ENCODE measurements around the gene TTBK2. TPM values are rescaled to one million over a fixed set of nuclear protein-coding genes. Genes with fewer than 3 reads are reported as not detected.
"Not testable (repeated sequence)": the region's sequence is repeated elsewhere in the genome, so short reads cannot be mapped to it uniquely, and the experiment has no call there.

The TTBK2 gene
- total RNA-seq, 1 experiment from 2014 or later = 13.8 TPM

DNA sequence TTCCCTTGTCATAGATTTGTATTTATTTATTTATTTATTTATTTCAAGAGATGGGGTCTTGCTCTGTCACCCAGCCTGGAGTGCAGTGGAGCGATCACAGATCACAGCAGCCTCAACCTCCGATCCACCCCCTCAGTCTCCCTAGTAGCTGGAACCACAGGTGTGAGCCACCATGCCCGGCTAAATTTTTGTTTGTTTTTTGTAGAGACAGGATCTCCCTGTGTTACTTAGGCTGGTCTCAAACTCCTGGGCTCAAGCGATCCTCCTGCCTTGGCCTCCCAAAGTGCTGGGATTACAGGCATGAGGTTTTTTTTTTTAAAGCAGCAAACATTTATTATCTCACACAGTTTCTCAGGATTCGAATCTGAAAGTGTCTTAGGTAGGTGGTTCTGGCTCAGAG, 2.5 kb downstream of the TTBK2 start:
- peaks cover 55% of the 10 kb centered on the region for H3K4me1 ChIP-seq (ENCODE audit: low read length)
- no peak for DNase-seq
- H3K27me3 ChIP-seq (ENCODE audit: low read length) = no peaks in the 10 kb centered on the region
- H3K79me2 ChIP-seq (ENCODE audit: low read length) = peaks cover 68% of the 10 kb centered on the region
- H4K20me1 ChIP-seq (ENCODE audit: insufficient read depth, low read depth, low read length) = no peaks in the 10 kb centered on the region
- H3K9me2 ChIP-seq (replicated peaks; ENCODE audit: insufficient read depth, low read length) = no peaks in the 10 kb centered on the region
- no peaks in the 10 kb centered on the region for H3K36me3 ChIP-seq (ENCODE audit: insufficient read depth, low read length)
- H3K9me3 ChIP-seq (ENCODE audit: low read length) = no peaks in the 10 kb centered on the region
- peak overlapping the region; percentile 61 for H3K27ac ChIP-seq (ENCODE audit: low read length)
- peak overlapping the region; percentile 87 for H3K4me3 ChIP-seq (ENCODE audit: low read length)
- peak overlapping the region; percentile 79 for H3K9ac ChIP-seq (ENCODE audit: low read length)
- peak overlapping the region; percentile 48; the same call in 1 of the 2 replicates for H2AFZ ChIP-seq (ENCODE audit: low read length)
- peak overlapping the region; percentile 87 for H3K4me2 ChIP-seq (ENCODE audit: low read depth, low read length, poor library complexity, severe bottlenecking)

- Histone ChIP-seq H3K9ac (ENCODE audit: low read length) (no peak overlapping the region), H3K9me3 (ENCODE audit: low read length) (no peaks in the 10 kb centered on the region), H3K4me1 (ENCODE audit: low read length) (peaks cover 44% of the 10 kb centered on the region), H4K20me1 (ENCODE audit: insufficient read depth, low read depth, low read length) (no peaks in the 10 kb centered on the region), H3K36me3 (ENCODE audit: insufficient read depth, low read length) (no peaks in the 10 kb centered on the region), H3K4me3 (ENCODE audit: low read length) (peak overlapping the region; percentile 33; the same call in 1 of the 2 replicates), H3K27me3 (ENCODE audit: low read length) (no peaks in the 10 kb centered on the region), H2AFZ (ENCODE audit: low read length) (no peak overlapping the region), H3K27ac (ENCODE audit: low read length) (peak overlapping the region; percentile 27), H3K4me2 (ENCODE audit: low read depth, low read length, poor library complexity, severe bottlenecking) (peak overlapping the region; percentile 59), H3K9me2 (replicated peaks; ENCODE audit: insufficient read depth, low read length) (no peaks in the 10 kb centered on the region), H3K79me2 (ENCODE audit: low read length) (peaks cover 89% of the 10 kb centered on the region)
- DNase-seq = no peak
These were observed 4.8 kb downstream of the TTBK2 start for GRCh38 chr15:42915654-42916315.

GRCh38 chr15:42914728-42915497, 5.7 kb downstream of the TTBK2 start:
- Histone ChIP-seq H3K4me3 (ENCODE audit: low read length) (peak overlapping the region; percentile 33), H3K9ac (ENCODE audit: low read length) (peak overlapping the region; percentile 10; the same call in 1 of the 2 replicates), H4K20me1 (ENCODE audit: insufficient read depth, low read depth, low read length) (no peaks in the 10 kb centered on the region), H3K9me3 (ENCODE audit: low read length) (no peaks in the 10 kb centered on the region), H3K4me2 (ENCODE audit: low read depth, low read length, poor library complexity, severe bottlenecking) (peak overlapping the region; percentile 59), H3K27me3 (ENCODE audit: low read length) (no peaks in the 10 kb centered on the region), H2AFZ (ENCODE audit: low read length) (no peak overlapping the region), H3K27ac (ENCODE audit: low read length) (peak overlapping the region; percentile 27), H3K79me2 (ENCODE audit: low read length) (peaks cover 93% of the 10 kb centered on the region), H3K4me1 (ENCODE audit: low read length) (peaks cover 49% of the 10 kb centered on the region), H3K9me2 (replicated peaks; ENCODE audit: insufficient read depth, low read length) (no peaks in the 10 kb centered on the region), H3K36me3 (ENCODE audit: insufficient read depth, low read length) (no peaks in the 10 kb centered on the region)
- DNase-seq = no peak

DNA sequence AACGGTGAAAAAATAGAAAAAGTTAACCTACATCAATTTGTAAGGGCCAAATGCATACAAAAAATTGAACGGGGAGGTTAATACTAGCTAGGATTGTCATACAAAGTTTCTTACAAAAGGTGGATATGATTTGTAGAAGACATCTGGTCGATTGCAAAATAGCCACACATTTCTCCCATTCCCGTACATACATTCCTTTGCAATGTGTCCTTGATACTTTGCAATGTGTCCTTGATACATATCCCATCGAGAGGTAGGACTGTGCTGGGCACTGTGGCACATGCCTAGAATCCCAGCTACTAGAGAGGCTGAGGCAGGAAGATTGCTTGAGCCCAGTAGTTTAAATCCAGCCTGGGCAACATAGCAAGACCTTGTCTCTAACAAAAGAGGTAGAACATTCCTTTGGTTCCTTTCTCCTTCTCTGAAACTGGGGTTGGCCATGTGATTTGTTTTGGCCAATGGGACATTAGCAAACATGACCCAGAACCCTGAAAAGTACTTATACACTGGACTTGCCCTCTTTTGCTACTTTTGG, 9.5 kb downstream of the TTBK2 start:
- Histone ChIP-seq H3K9ac (ENCODE audit: low read length) (no peak overlapping the region), H3K4me2 (ENCODE audit: low read depth, low read length, poor library complexity, severe bottlenecking) (no peak overlapping the region), H3K79me2 (ENCODE audit: low read length) (peaks cover 91% of the 10 kb centered on the region), H3K27ac (ENCODE audit: low read length) (no peak overlapping the region), H3K36me3 (ENCODE audit: insufficient read depth, low read length) (no peaks in the 10 kb centered on the region), H3K4me1 (ENCODE audit: low read length) (peaks cover 30% of the 10 kb centered on the region), H4K20me1 (ENCODE audit: insufficient read depth, low read depth, low read length) (no peaks in the 10 kb centered on the region), H3K27me3 (ENCODE audit: low read length) (no peaks in the 10 kb centered on the region), H3K9me2 (replicated peaks; ENCODE audit: insufficient read depth, low read length) (no peaks in the 10 kb centered on the region), H2AFZ (ENCODE audit: low read length) (no peak overlapping the region), H3K9me3 (ENCODE audit: low read length) (no peaks in the 10 kb centered on the region), H3K4me3 (ENCODE audit: low read length) (no peak overlapping the region)
- DNase-seq = no peak

- Histone ChIP-seq H2AFZ (ENCODE audit: low read length) (no peak overlapping the region), H3K27me3 (ENCODE audit: low read length) (no peaks in the 10 kb centered on the region), H3K4me3 (ENCODE audit: low read length) (no peak overlapping the region), H3K9me2 (replicated peaks; ENCODE audit: insufficient read depth, low read length) (no peaks in the 10 kb centered on the region), H3K36me3 (ENCODE audit: insufficient read depth, low read length) (no peaks in the 10 kb centered on the region), H3K27ac (ENCODE audit: low read length) (no peak overlapping the region; the same call in 1 of the 2 replicates), H4K20me1 (ENCODE audit: insufficient read depth, low read depth, low read length) (no peaks in the 10 kb centered on the region), H3K4me2 (ENCODE audit: low read depth, low read length, poor library complexity, severe bottlenecking) (no peak overlapping the region), H3K4me1 (ENCODE audit: low read length) (peaks cover 17% of the 10 kb centered on the region), H3K9me3 (ENCODE audit: low read length) (no peaks in the 10 kb centered on the region), H3K79me2 (ENCODE audit: low read length) (peaks cover 94% of the 10 kb centered on the region), H3K9ac (ENCODE audit: low read length) (no peak overlapping the region)
- DNase-seq = no peak
These were observed 12.0 kb downstream of the TTBK2 start for GRCh38 chr15:42908538-42908937.

GRCh38 chr15:42903388-42904324, 16.9 kb downstream of the TTBK2 start:
- Histone ChIP-seq H3K36me3 (ENCODE audit: insufficient read depth, low read length) (no peaks in the 10 kb centered on the region), H3K4me3 (ENCODE audit: low read length) (no peak overlapping the region), H2AFZ (ENCODE audit: low read length) (no peak overlapping the region), H3K27me3 (ENCODE audit: low read length) (no peaks in the 10 kb centered on the region), H4K20me1 (ENCODE audit: insufficient read depth, low read depth, low read length) (no peaks in the 10 kb centered on the region), H3K9me3 (ENCODE audit: low read length) (no peaks in the 10 kb centered on the region), H3K9me2 (replicated peaks; ENCODE audit: insufficient read depth, low read length) (no peaks in the 10 kb centered on the region), H3K79me2 (ENCODE audit: low read length) (peaks cover 92% of the 10 kb centered on the region), H3K9ac (ENCODE audit: low read length) (no peak overlapping the region), H3K4me1 (ENCODE audit: low read length) (0 out of 2 replicates have a peak, but pooled peaks cover 2% of the 10 kb centered on the region), H3K27ac (ENCODE audit: low read length) (no peak overlapping the region), H3K4me2 (ENCODE audit: low read depth, low read length, poor library complexity, severe bottlenecking) (no peak overlapping the region)
- DNase-seq = no peak

DNA sequence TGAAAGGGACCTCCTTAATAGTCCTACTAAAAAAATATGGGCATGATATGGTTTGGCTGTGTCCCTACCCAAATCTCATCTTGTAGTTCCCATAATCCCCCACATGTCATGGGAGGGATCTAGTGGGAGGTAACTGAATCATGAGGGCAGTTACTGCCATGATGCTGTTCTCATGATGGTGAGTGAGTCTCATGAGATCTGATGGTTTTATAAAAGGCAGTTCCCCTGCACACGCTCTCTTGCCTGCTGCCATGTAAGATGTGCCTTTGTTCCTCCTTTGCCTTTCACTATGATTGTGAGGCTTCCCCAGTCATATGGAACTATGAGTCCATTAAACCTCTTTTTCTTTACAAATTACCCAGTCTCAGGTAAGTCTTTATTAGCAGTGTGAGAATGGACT, 26.7 kb downstream of the TTBK2 start:
- H3K4me3 ChIP-seq (ENCODE audit: low read length); H3K9me3 ChIP-seq (ENCODE audit: low read length): not testable (repeated sequence)

More for the DNA sequence above, 26.7 kb downstream of the TTBK2 start:
- H4K20me1 ChIP-seq (ENCODE audit: insufficient read depth, low read depth, low read length); H3K9me2 ChIP-seq (replicated peaks; ENCODE audit: insufficient read depth, low read length); H3K27me3 ChIP-seq (ENCODE audit: low read length); H3K27ac ChIP-seq (ENCODE audit: low read length); H3K4me2 ChIP-seq (ENCODE audit: low read depth, low read length, poor library complexity, severe bottlenecking); H3K9ac ChIP-seq (ENCODE audit: low read length); DNase-seq; H2AFZ ChIP-seq (ENCODE audit: low read length); H3K36me3 ChIP-seq (ENCODE audit: insufficient read depth, low read length): not testable (repeated sequence)
- Histone ChIP-seq H3K4me1 (ENCODE audit: low read length) (peaks cover 19% of the 10 kb centered on the region), H3K79me2 (ENCODE audit: low read length) (peaks cover 88% of the 10 kb centered on the region)

Measured in Karpas-422 (cell line).